Common myeloid progenitor, CD34-positive (primary cell): Measurements from ENCODE around the gene LY6G6C.
"Not testable (repeated sequence)": the region's sequence is repeated elsewhere in the genome, so short reads cannot be mapped to it uniquely, and the experiment has no call there.

Source experiments
- CTCF ChIA-PET: fragments of 350-600 bp; sonication (Branson Sonifier 250); formaldehyde crosslinking; loops from one replicate; lab custom pipeline; 2021; ENCODE audit warnings: antibody characterized with exemption; lab: Charles Lee
- POLR2A ChIA-PET: fragments of 350-600 bp; sonication (Branson Sonifier 250); formaldehyde crosslinking; loops from one replicate; lab custom pipeline; 2021; ENCODE audit warnings: antibody characterized with exemption; lab: Charles Lee
- DNase-seq, 3 donors: peaks; one replicate each; pipeline versions ENCODE4 v3.0.0 to v3.0.0-alpha.2; 2013
- H3K27ac ChIP-seq, 2 experiments: 1 replicate in 1 of 2; 2 replicates in 1 of 2; pipeline ENCODE4 v1.7.0; 2013; ENCODE audit warnings: inconsistent platforms in 2 of 2, low read length in 2 of 2, mild to moderate bottlenecking in 2 of 2, low read depth in 1 of 2, moderate library complexity in 1 of 2; ENCODE audit not compliant: severe bottlenecking in 2 of 2, insufficient read depth in 1 of 2, poor library complexity in 1 of 2
- H3K27me3 ChIP-seq, 5 experiments: replicated peaks in 2 of 5; 1 replicate in 3 of 5; 2 replicates in 2 of 5; pipeline versions ENCODE4 v1.6.1 to v1.7.0; 2013; ENCODE audit warnings: low read length in 4 of 5, mild to moderate bottlenecking in 2 of 5, moderate library complexity in 2 of 5, inconsistent platforms in 1 of 5; ENCODE audit not compliant: insufficient read depth in 5 of 5, control insufficient read depth in 4 of 5
- H3K36me3 ChIP-seq, 4 experiments: 1 replicate in 2 of 4; 2 replicates in 2 of 4; pipeline versions ENCODE4 v1.6.1 to v1.7.0; 2013; ENCODE audit warnings: low read length in 3 of 4, control low read depth in 1 of 4, mild to moderate bottlenecking in 1 of 4; ENCODE audit not compliant: control insufficient read depth in 4 of 4, insufficient read depth in 4 of 4
- H3K4me1 ChIP-seq, 4 experiments: 1 replicate in 3 of 4; 2 replicates in 1 of 4; pipeline versions ENCODE4 v1.6.1 to v1.7.1; 2013; ENCODE audit warnings: low read length in 3 of 4, mild to moderate bottlenecking in 3 of 4, control low read depth in 1 of 4, inconsistent platforms in 1 of 4, moderate library complexity in 1 of 4; ENCODE audit not compliant: control insufficient read depth in 4 of 4, insufficient read depth in 4 of 4; ENCODE audit errors: control extremely low read depth in 1 of 4
- H3K4me3 ChIP-seq, 7 experiments: 1 replicate in 4 of 7; 2 replicates in 3 of 7; pipeline versions ENCODE4 v1.5.1 to v1.7.0; 2013; ENCODE audit warnings: mild to moderate bottlenecking in 7 of 7, low read length in 6 of 7, moderate library complexity in 6 of 7, inconsistent platforms in 2 of 7, low read depth in 2 of 7, control low read depth in 1 of 7; ENCODE audit not compliant: insufficient read depth in 4 of 7, control insufficient read depth in 1 of 7; ENCODE audit errors: extremely low read depth in 1 of 7
- H3K9me3 ChIP-seq, 5 experiments: 1 replicate in 4 of 5; 2 replicates in 1 of 5; pipeline versions ENCODE4 v1.6.1 to v1.7.1; 2013; ENCODE audit warnings: low read length in 4 of 5, mild to moderate bottlenecking in 2 of 5, inconsistent platforms in 1 of 5, low read depth in 1 of 5, moderate library complexity in 1 of 5; ENCODE audit not compliant: control insufficient read depth in 4 of 5, insufficient read depth in 2 of 5; ENCODE audit errors: control extremely low read depth in 1 of 5
- WGBS: methylation state at CpG from one replicate; pipeline ENCODE4 v1.1.5; 2013; ENCODE audit not compliant: insufficient coverage; 5-methylcytosine and 5-hydroxymethylcytosine counted together

Gene LY6G6C

GRCh38 chr6:31710523-31711219 is 10.9 kb downstream of the LY6G6C start:
- peaks cover 5 to 52% (median 36%) of the 10 kb centered on the region in 4 experiments for H3K4me1 ChIP-seq
- POLR2A ChIA-PET, result interaction anchor here (0.6 to 2.8 kb wide), 10 partner anchors 8 to 119 kb away, joined by 3 to 16 read pairs (median 5); partner anchors contain the start of genes ABHD16A, DDAH2, HSPA1B and MPIG6B
- no peaks in the 10 kb centered on the region for H3K27me3 ChIP-seq
- CTCF ChIA-PET, result interaction anchor here (0.7 to 7.1 kb wide), 14 partner anchors 8 to 159 kb away, joined by 3 to 136 read pairs (median 6); partner anchors contain the start of genes ABHD16A, DDAH2, LY6G6C and MPIG6B
- peak in 1 of 3 donors; percentile 26 for DNase-seq
- H3K9me3 ChIP-seq, result no peaks in the 10 kb centered on the region
- H3K27ac ChIP-seq, result peak overlapping the region in 1 of 2 experiments; percentile 29
- H3K4me3 ChIP-seq, result peak overlapping the region in 2 of 7 experiments; percentile 36 to 48
- H3K36me3 ChIP-seq, result no peaks in the 10 kb centered on the region
- WGBS, result 73% methylated on average over 4 of the region's 5 CpGs

- H3K9me3 ChIP-seq, H3K4me3 ChIP-seq, H3K27ac ChIP-seq, H3K27me3 ChIP-seq, POLR2A ChIA-PET, H3K36me3 ChIP-seq, DNase-seq: not testable (repeated sequence)
- CTCF ChIA-PET, result interaction anchor here (0.6 to 1.4 kb wide), 3 partner anchors 14 to 61 kb away, joined by 3 read pairs; partner anchors contain the start of gene MPIG6B
- 100% methylated on average over 7 of the region's 11 CpGs for WGBS
- H3K4me1 ChIP-seq, result peaks cover 3 to 40% (median 28%) of the 10 kb centered on the region in 4 experiments
Measured at GRCh38 chr6:31709157-31709556, 12.4 kb downstream of the LY6G6C start.

GRCh38 chr6:31708224-31708623 is 13.3 kb downstream of the LY6G6C start:
- H3K9me3 ChIP-seq, result no peaks in the 10 kb centered on the region
- WGBS, result 95% methylated on average over 2 of the region's 3 CpGs
- H3K27me3 ChIP-seq, result no peaks in the 10 kb centered on the region
- no peaks in the 10 kb centered on the region for H3K36me3 ChIP-seq
- POLR2A ChIA-PET, result no interaction called here
- no peak overlapping the region for H3K4me3 ChIP-seq
- peaks cover 3 to 36% (median 29%) of the 10 kb centered on the region in 4 experiments for H3K4me1 ChIP-seq
- DNase-seq, result no peak
- no peak overlapping the region for H3K27ac ChIP-seq
- CTCF ChIA-PET, result interaction anchor here (0.9 to 1.4 kb wide), 2 partner anchors 21 to 62 kb away, joined by 3 read pairs; no protein-coding TSS in a partner anchor

GRCh38 chr6:31707701-31708100 is 13.8 kb downstream of the LY6G6C start:
- H3K4me3 ChIP-seq, result no peak overlapping the region
- CTCF ChIA-PET, result interaction anchor here (1.4 kb wide), 1 partner anchor 21 kb away, joined by 3 read pairs; no protein-coding TSS in a partner anchor
- DNase-seq, result no peak
- H3K9me3 ChIP-seq, result no peaks in the 10 kb centered on the region
- POLR2A ChIA-PET, result no interaction called here
- H3K4me1 ChIP-seq, result peaks cover 3 to 36% (median 29%) of the 10 kb centered on the region in 4 experiments
- H3K36me3 ChIP-seq, result no peaks in the 10 kb centered on the region
- H3K27me3 ChIP-seq, result no peaks in the 10 kb centered on the region
- 93% methylated on average over 10 of the region's 10 CpGs for WGBS
- H3K27ac ChIP-seq, result no peak overlapping the region

GRCh38 chr6:31706599-31706998 is 14.9 kb downstream of the LY6G6C start, which contains the start of gene LY6G6F:
TSS of gene LY6G6F (plus strand) at chr6:31706866. CDS start at chr6:31706907, 41 bp downstream.
- Histone ChIP-seq H3K36me3 (no peaks in the 10 kb centered on the region), H3K9me3 (no peaks in the 10 kb centered on the region), H3K27me3 (no peaks in the 10 kb centered on the region), H3K27ac (no peak within 1 kb of the TSS), H3K4me3 (no peak within 1 kb of the TSS), H3K4me1 (peaks cover 3 to 34% (median 27%) of the 10 kb centered on the region in 4 experiments)
- DNase-seq, result no peak
- CTCF ChIA-PET, result interaction anchor here (1.0 kb wide), 1 partner anchor 18 kb away, joined by 5 read pairs; no protein-coding TSS in a partner anchor
- POLR2A ChIA-PET, result interaction anchor here (0.5 kb wide), 1 partner anchor 41 kb away, joined by 3 read pairs; the partner anchor contains the start of gene CSNK2B
- 92% methylated on average over 3 of the region's 3 CpGs for WGBS

- Histone ChIP-seq H3K36me3 (peaks cover 0 to 2% (median under 1%) of the 10 kb centered on the region in 4 experiments), H3K27ac (no peak overlapping the region), H3K4me3 (no peak overlapping the region), H3K9me3 (no peaks in the 10 kb centered on the region), H3K4me1 (peaks cover 2 to 34% (median 23%) of the 10 kb centered on the region in 4 experiments), H3K27me3 (no peaks in the 10 kb centered on the region)
- ChIA-PET POLR2A (interaction anchor here (0.5 kb wide), 1 partner anchor 40 kb away, joined by 3 read pairs; the partner anchor contains the start of gene CSNK2B), CTCF (no interaction called here)
- no peak for DNase-seq
- 97% methylated on average over 6 of the region's 6 CpGs for WGBS
Measured at GRCh38 chr6:31705931-31706330, 15.6 kb downstream of the LY6G6C start.
